Right lobe of liver (tissue), 4 donors: ENCODE measurements around the gene HSPA8.

Experiments used
- POLR2A ChIP-seq: fragments of 450-650 bp; IDR thresholded peaks from one replicate; pipeline ENCODE4 v1.6.1; 2017; ENCODE audit warnings: antibody characterized with exemption, mild to moderate bottlenecking
- TF ChIP-seq, protein P1 (sequence below), 4 donors: fragments of 200-600 bp in 3 of 4; fragments of 450-650 bp in 1 of 4; IDR thresholded peaks; one replicate each; pipeline versions ENCODE4 v1.5.1 to v1.8.0; 2016 to 2022; ENCODE audit warnings: antibody characterized with exemption in 4 of 4, mild to moderate bottlenecking in 2 of 4
- donor health status: DM: no; HTN: no; CAD: no.
- donor health status: DM: no; HTN: no; CAD: no.
- donor health status: DM: no; HTN: yes; CAD: no.

- TF ChIP-seq, protein P1, sequence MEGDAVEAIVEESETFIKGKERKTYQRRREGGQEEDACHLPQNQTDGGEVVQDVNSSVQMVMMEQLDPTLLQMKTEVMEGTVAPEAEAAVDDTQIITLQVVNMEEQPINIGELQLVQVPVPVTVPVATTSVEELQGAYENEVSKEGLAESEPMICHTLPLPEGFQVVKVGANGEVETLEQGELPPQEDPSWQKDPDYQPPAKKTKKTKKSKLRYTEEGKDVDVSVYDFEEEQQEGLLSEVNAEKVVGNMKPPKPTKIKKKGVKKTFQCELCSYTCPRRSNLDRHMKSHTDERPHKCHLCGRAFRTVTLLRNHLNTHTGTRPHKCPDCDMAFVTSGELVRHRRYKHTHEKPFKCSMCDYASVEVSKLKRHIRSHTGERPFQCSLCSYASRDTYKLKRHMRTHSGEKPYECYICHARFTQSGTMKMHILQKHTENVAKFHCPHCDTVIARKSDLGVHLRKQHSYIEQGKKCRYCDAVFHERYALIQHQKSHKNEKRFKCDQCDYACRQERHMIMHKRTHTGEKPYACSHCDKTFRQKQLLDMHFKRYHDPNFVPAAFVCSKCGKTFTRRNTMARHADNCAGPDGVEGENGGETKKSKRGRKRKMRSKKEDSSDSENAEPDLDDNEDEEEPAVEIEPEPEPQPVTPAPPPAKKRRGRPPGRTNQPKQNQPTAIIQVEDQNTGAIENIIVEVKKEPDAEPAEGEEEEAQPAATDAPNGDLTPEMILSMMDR (IDR thresholded peaks at IDR 0.05), result no peak
- TF ChIP-seq POLR2A, result no peak
Observed at GRCh38 chr11:123072762-123073161, 10.8 kb upstream of the HSPA8 start.
